Fibroblast of lung (primary cell): Measurements from ENCODE around the gene WDR86. TPM values are rescaled to one million over a fixed set of nuclear protein-coding genes. Genes with fewer than 3 reads are reported as not detected.

ENCODE experiments used
- DNase-seq, 2 donors: peaks; one replicate each; pipeline versions ENCODE4 v3.0.0 to v3.0.0-alpha.2; 2010; ENCODE audit warnings: low read depth in 2 of 2
- H2AFZ ChIP-seq: 2 replicates; pipeline ENCODE4 v1.5.1; 2012; ENCODE audit warnings: low read length, control low read depth, inconsistent platforms
- H3K27ac ChIP-seq: 2 replicates; pipeline ENCODE4 v1.5.1; 2011; ENCODE audit warnings: low read length, control low read depth; ENCODE audit not compliant: insufficient read depth
- H3K27me3 ChIP-seq: 2 replicates; pipeline ENCODE4 v1.5.1; 2011; ENCODE audit warnings: mild to moderate bottlenecking, low read length; ENCODE audit not compliant: control insufficient read depth, insufficient read depth
- H3K36me3 ChIP-seq: 2 replicates; pipeline ENCODE4 v1.5.1; 2011; ENCODE audit warnings: low read length; ENCODE audit not compliant: control insufficient read depth, insufficient read depth
- H3K4me1 ChIP-seq: 2 replicates; pipeline ENCODE4 v1.5.1; 2011; ENCODE audit warnings: low read length; ENCODE audit not compliant: control insufficient read depth, insufficient read depth; ENCODE audit errors: extremely low read depth
- H3K4me2 ChIP-seq: 2 replicates; pipeline ENCODE4 v1.5.1; 2011; ENCODE audit warnings: low read length, control low read depth; ENCODE audit not compliant: insufficient read depth; ENCODE audit errors: extremely low read depth
- H3K4me3 ChIP-seq, 4 experiments: fragments of 200-600 bp in 1 of 4; sonication (generic) in 1 of 4; replicated peaks in 1 of 4; 2 replicates each; pipeline ENCODE4 v1.5.1; 2011 to 2016; ENCODE audit warnings: low read length in 4 of 4, low read depth in 3 of 4, mild to moderate bottlenecking in 3 of 4, control low read depth in 2 of 4, inconsistent platforms in 1 of 4, mixed read lengths in 1 of 4; ENCODE audit not compliant: insufficient read depth in 1 of 4; ENCODE audit errors: control extremely low read depth in 1 of 4
- H3K79me2 ChIP-seq: 2 replicates; pipeline ENCODE4 v1.5.1; 2012; ENCODE audit warnings: mild to moderate bottlenecking, low read length, inconsistent platforms; ENCODE audit not compliant: control insufficient read depth, insufficient read depth
- H3K9ac ChIP-seq: 2 replicates; pipeline ENCODE4 v1.5.1; 2011; ENCODE audit warnings: mild to moderate bottlenecking, low read length, control low read depth; ENCODE audit not compliant: insufficient read depth
- H3K9me3 ChIP-seq: 2 replicates; pipeline ENCODE4 v1.5.1; 2012; ENCODE audit warnings: low read depth, low read length; ENCODE audit not compliant: control insufficient read depth, insufficient read depth
- H4K20me1 ChIP-seq: 2 replicates; pipeline ENCODE4 v1.5.1; 2011; ENCODE audit warnings: low read length; ENCODE audit not compliant: control insufficient read depth, insufficient read depth; ENCODE audit errors: extremely low read depth
- EZH2 ChIP-seq: IDR thresholded peaks from 2 replicates; pipeline ENCODE4 v1.5.1; 2012; ENCODE audit warnings: low read length, control low read depth, mild to moderate bottlenecking; ENCODE audit errors: missing control alignments
- polyA plus RNA-seq, 2 donors: library from polyadenylated mRNA; depleted of rRNA in 1 of 2; stranded (reverse) in 1 of 2; unstranded in 1 of 2; fragments of >200 nt; gene quantifications; 2 replicates each; pipeline ENCODE4 v1.2.1, GENCODE V29; 2011 to 2012; ENCODE audit warnings: missing spikeins in 1 of 2
- total RNA-seq: library from RNA; depleted of rRNA; stranded (reverse); fragments of >200 nt; gene quantifications from 2 replicates; pipeline ENCODE4 v1.2.1, GENCODE V29; 2014
- TF ChIP-seq, protein P1 (sequence below), 2 donors: IDR thresholded peaks in 1 of 2; conservative IDR thresholded peaks in 1 of 2; 1 replicate in 1 of 2; 2 replicates in 1 of 2; pipeline ENCODE4 v1.5.1; 2011 to 2012; ENCODE audit warnings: low read length in 2 of 2, control low read depth in 1 of 2, inconsistent platforms in 1 of 2, low read depth in 1 of 2, mild to moderate bottlenecking in 1 of 2

WDR86 gene
- total and polyA plus RNA-seq, 2 donors (not counting 1 experiment from before 2014, with no cell fraction given) = 0.33 TPM; not detected in 1

DNA sequence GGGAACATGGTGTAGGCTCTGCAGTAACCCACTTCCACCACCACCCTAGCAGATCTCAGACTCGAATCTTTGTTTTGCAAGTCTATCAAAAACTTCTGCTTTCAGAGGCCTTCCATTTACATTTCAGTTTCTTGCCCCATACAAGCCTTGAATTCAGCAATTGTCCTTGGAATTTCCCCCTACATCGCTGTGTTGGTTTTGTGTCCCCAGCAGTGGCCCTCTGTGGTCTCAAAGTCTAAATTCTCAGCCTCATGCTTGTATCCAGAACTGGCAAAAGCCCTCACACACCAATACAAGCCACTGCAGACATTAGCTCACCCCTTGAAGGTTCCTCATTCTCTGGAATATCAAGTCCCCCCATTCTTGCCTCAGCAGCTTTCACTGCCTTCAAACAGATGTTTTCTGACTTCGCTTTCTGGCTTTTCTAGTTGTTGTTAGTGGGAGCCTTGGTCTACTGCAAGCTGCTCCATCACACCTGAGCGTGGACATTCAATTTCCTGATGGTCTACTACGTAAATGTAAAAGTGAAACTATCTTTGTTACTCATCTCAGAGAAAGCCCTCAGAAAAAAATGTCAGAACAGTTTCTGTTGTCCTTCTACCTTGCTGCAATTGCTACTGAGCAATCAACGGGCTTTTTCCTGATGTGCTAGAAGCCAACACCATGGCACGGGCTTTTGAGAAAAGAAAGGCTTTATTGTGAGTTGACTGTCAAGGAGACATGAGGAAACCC is 70.0 kb downstream of the WDR86 start:
- no peak for TF ChIP-seq EZH2
- Histone ChIP-seq H3K4me2 (no peak overlapping the region), H3K9me3 (no peaks in the 10 kb centered on the region), H2AFZ (no peak overlapping the region), H4K20me1 (no peaks in the 10 kb centered on the region), H3K9ac (no peak overlapping the region), H3K4me1 (no peaks in the 10 kb centered on the region), H3K27me3 (no peaks in the 10 kb centered on the region), H3K36me3 (no peaks in the 10 kb centered on the region), H3K27ac (no peak overlapping the region), H3K4me3 (no peak overlapping the region), H3K79me2 (peaks cover 14% of the 10 kb centered on the region)
- no peak for DNase-seq

DNA sequence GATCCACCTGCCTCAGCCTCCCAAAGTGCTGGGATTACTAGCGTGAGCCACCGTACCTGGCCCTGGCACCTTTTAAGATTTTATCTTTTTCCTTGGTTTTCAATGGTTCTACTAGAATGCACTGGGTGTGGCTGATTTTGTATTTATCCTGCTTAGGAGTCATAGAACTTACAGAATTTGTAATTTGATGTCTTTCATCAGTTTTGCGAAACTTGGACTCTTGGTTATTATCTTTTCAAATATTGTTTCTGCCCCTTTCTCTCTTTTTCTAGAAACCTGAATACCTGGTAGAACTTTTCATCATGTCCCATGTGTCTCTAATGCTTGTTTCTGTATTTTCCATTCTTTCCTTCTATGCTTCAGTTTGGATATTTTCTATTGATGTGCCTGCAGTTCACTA is 71.0 kb downstream of the WDR86 start:
- Histone ChIP-seq H3K36me3 (no peaks in the 10 kb centered on the region), H3K9ac (no peak overlapping the region), H3K27ac (no peak overlapping the region), H2AFZ (no peak overlapping the region), H3K79me2 (peaks cover 14% of the 10 kb centered on the region), H3K9me3 (no peaks in the 10 kb centered on the region), H3K27me3 (no peaks in the 10 kb centered on the region), H4K20me1 (no peaks in the 10 kb centered on the region), H3K4me1 (no peaks in the 10 kb centered on the region), H3K4me3 (no peak overlapping the region), H3K4me2 (no peak overlapping the region)
- TF ChIP-seq, protein P1, sequence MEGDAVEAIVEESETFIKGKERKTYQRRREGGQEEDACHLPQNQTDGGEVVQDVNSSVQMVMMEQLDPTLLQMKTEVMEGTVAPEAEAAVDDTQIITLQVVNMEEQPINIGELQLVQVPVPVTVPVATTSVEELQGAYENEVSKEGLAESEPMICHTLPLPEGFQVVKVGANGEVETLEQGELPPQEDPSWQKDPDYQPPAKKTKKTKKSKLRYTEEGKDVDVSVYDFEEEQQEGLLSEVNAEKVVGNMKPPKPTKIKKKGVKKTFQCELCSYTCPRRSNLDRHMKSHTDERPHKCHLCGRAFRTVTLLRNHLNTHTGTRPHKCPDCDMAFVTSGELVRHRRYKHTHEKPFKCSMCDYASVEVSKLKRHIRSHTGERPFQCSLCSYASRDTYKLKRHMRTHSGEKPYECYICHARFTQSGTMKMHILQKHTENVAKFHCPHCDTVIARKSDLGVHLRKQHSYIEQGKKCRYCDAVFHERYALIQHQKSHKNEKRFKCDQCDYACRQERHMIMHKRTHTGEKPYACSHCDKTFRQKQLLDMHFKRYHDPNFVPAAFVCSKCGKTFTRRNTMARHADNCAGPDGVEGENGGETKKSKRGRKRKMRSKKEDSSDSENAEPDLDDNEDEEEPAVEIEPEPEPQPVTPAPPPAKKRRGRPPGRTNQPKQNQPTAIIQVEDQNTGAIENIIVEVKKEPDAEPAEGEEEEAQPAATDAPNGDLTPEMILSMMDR (conservative IDR thresholded peaks at IDR 0.05 in 1 of 2, IDR thresholded peaks at IDR 0.05 in 1 of 2; ENCODE audit: low read depth in 1 of 2, low read length in 2 of 2) = no peak
- no peak for TF ChIP-seq EZH2
- DNase-seq = no peak

DNA sequence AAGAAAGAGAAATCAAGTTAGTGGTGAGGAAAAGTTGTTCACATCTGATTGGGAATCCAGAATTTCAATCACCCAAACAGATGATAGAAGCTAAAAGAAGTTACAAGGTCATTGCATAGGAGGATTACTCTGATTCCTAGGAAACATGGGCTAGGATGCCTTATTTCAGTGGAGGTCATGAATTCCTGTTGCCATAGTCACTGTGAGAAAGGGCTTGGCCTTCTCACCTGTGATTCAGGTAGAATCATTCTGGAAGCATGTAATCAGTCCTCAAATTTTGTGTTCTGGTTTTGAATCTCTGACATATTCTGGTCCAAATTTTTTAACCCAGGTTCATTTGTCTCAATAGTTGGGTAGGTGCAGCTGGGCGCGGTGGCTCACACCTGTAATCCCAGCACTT is 72.5 kb downstream of the WDR86 start:
- Histone ChIP-seq H3K79me2 (peaks cover 1% of the 10 kb centered on the region), H3K4me3 (no peak overlapping the region), H3K4me1 (no peaks in the 10 kb centered on the region), H3K9me3 (no peaks in the 10 kb centered on the region), H3K4me2 (no peak overlapping the region), H3K9ac (no peak overlapping the region), H3K27ac (no peak overlapping the region), H4K20me1 (no peaks in the 10 kb centered on the region), H3K27me3 (no peaks in the 10 kb centered on the region), H3K36me3 (no peaks in the 10 kb centered on the region), H2AFZ (no peak overlapping the region)
- TF ChIP-seq, protein P1 (conservative IDR thresholded peaks at IDR 0.05 in 1 of 2, IDR thresholded peaks at IDR 0.05 in 1 of 2; ENCODE audit: low read depth in 1 of 2, low read length in 2 of 2) = no peak
- no peak for TF ChIP-seq EZH2
- no peak for DNase-seq
